NCI-H128 (cell line): ENCODE results near the gene RNF43.

ENCODE experiments used
- DNase-seq: peaks from one replicate; lab custom pipeline; 2025; ENCODE audit not compliant: unreplicated experiment; lab: John Stamatoyannopoulos, UW

The RNF43 gene

GRCh38 chr17:58382872-58383242 lies 34.5 kb downstream of the RNF43 start:
- DNase-seq = no peak

- DNase-seq = no peak
Observed at GRCh38 chr17:58382108-58382871, 35.0 kb downstream of the RNF43 start.

GRCh38 chr17:58381124-58382035 lies 36.0 kb downstream of the RNF43 start:
- no peak for DNase-seq

GRCh38 chr17:58380207-58381123 lies 36.9 kb downstream of the RNF43 start:
- no peak for DNase-seq

- no peak for DNase-seq
Observed at GRCh38 chr17:58379511-58379824, 37.9 kb downstream of the RNF43 start.

- no peak for DNase-seq
Observed at GRCh38 chr17:58378733-58379510, 38.4 kb downstream of the RNF43 start.

- no peak for DNase-seq
Observed at GRCh38 chr17:58377661-58378060, 39.7 kb downstream of the RNF43 start.

- DNase-seq = no peak
Observed at GRCh38 chr17:58377093-58377601, 40.2 kb downstream of the RNF43 start.

- DNase-seq = no peak
Observed at GRCh38 chr17:58376472-58377000, 40.8 kb downstream of the RNF43 start.

GRCh38 chr17:58375811-58376210 lies 41.5 kb downstream of the RNF43 start:
- no peak for DNase-seq

- no peak for DNase-seq
Observed at GRCh38 chr17:58375256-58375655, 42.1 kb downstream of the RNF43 start.

GRCh38 chr17:58373923-58374322 lies 43.4 kb downstream of the RNF43 start:
- DNase-seq = no peak

GRCh38 chr17:58373003-58373402 lies 44.3 kb downstream of the RNF43 start:
- DNase-seq = no peak

GRCh38 chr17:58371300-58371950 lies 45.9 kb downstream of the RNF43 start:
- no peak for DNase-seq

GRCh38 chr17:58370716-58371115 lies 46.6 kb downstream of the RNF43 start:
- no peak for DNase-seq

- no peak for DNase-seq
Observed at GRCh38 chr17:58370309-58370708, 47.0 kb downstream of the RNF43 start.

GRCh38 chr17:58369214-58370031 lies 47.9 kb downstream of the RNF43 start:
- no peak for DNase-seq

- DNase-seq = no peak
Observed at GRCh38 chr17:58368860-58369213, 48.5 kb downstream of the RNF43 start.
